ENCODE data around the gene TNFSF4. TPM values are rescaled to one million over a fixed set of nuclear protein-coding genes. Genes with fewer than 3 reads are reported as not detected.
A peak's percentile ranks its signal among the peaks of the same experiment; 100 is the strongest.

The TNFSF4 gene
- total and polyA plus RNA-seq, 2 of the 13 experiments (the other 11 are each of a cell fraction or from before 2014, with no cell fraction given): 2.4 to 7.9 TPM

GRCh38 chr1:173190101-173190936, 16.8 kb downstream of the TNFSF4 start (continued):
- TF ChIP-seq, protein P1, sequence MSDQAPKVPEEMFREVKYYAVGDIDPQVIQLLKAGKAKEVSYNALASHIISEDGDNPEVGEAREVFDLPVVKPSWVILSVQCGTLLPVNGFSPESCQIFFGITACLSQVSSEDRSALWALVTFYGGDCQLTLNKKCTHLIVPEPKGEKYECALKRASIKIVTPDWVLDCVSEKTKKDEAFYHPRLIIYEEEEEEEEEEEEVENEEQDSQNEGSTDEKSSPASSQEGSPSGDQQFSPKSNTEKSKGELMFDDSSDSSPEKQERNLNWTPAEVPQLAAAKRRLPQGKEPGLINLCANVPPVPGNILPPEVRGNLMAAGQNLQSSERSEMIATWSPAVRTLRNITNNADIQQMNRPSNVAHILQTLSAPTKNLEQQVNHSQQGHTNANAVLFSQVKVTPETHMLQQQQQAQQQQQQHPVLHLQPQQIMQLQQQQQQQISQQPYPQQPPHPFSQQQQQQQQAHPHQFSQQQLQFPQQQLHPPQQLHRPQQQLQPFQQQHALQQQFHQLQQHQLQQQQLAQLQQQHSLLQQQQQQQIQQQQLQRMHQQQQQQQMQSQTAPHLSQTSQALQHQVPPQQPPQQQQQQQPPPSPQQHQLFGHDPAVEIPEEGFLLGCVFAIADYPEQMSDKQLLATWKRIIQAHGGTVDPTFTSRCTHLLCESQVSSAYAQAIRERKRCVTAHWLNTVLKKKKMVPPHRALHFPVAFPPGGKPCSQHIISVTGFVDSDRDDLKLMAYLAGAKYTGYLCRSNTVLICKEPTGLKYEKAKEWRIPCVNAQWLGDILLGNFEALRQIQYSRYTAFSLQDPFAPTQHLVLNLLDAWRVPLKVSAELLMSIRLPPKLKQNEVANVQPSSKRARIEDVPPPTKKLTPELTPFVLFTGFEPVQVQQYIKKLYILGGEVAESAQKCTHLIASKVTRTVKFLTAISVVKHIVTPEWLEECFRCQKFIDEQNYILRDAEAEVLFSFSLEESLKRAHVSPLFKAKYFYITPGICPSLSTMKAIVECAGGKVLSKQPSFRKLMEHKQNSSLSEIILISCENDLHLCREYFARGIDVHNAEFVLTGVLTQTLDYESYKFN (CRISPR knock-in tag; conservative IDR thresholded peaks at IDR 0.05): peak; percentile 50
- TF ChIP-seq, protein P2, sequence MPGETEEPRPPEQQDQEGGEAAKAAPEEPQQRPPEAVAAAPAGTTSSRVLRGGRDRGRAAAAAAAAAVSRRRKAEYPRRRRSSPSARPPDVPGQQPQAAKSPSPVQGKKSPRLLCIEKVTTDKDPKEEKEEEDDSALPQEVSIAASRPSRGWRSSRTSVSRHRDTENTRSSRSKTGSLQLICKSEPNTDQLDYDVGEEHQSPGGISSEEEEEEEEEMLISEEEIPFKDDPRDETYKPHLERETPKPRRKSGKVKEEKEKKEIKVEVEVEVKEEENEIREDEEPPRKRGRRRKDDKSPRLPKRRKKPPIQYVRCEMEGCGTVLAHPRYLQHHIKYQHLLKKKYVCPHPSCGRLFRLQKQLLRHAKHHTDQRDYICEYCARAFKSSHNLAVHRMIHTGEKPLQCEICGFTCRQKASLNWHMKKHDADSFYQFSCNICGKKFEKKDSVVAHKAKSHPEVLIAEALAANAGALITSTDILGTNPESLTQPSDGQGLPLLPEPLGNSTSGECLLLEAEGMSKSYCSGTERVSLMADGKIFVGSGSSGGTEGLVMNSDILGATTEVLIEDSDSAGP (CRISPR knock-in tag; IDR thresholded peaks at IDR 0.05; ENCODE audit: borderline replicate concordance): no peak
- TF ChIP-seq ZNF557 (CRISPR knock-in tag; IDR thresholded peaks at IDR 0.05): 0 out of 2 replicates have a peak, but pooled peaks have one; percentile 54
- no peak for TF ChIP-seq SNRNP70 (IDR thresholded peaks at IDR 0.05; ENCODE audit: low read depth, low read length)
- TF ChIP-seq MED8 (CRISPR knock-in tag; IDR thresholded peaks at IDR 0.05; ENCODE audit: insufficient replicate concordance): no peak
- no peak for TF ChIP-seq ZBTB44 (CRISPR knock-in tag; IDR thresholded peaks at IDR 0.05)
- TF ChIP-seq KDM6A (CRISPR knock-in tag; IDR thresholded peaks at IDR 0.05; ENCODE audit: low read depth): 0 out of 2 replicates have a peak, but pooled peaks have one; percentile 30
- no peak for TF ChIP-seq TMF1 (CRISPR knock-in tag; IDR thresholded peaks at IDR 0.05; ENCODE audit: low read depth)
- no peak for TF ChIP-seq ZNF382 (CRISPR knock-in tag; IDR thresholded peaks at IDR 0.05; ENCODE audit: borderline replicate concordance)
- peak; percentile 82 for TF ChIP-seq NFIC (IDR thresholded peaks at IDR 0.05; ENCODE audit: low read length)
- no peak for TF ChIP-seq ZNF619 (CRISPR knock-in tag; IDR thresholded peaks at IDR 0.05)
- TF ChIP-seq RFX1 (IDR thresholded peaks at IDR 0.05): no peak
- TF ChIP-seq, protein P3, sequence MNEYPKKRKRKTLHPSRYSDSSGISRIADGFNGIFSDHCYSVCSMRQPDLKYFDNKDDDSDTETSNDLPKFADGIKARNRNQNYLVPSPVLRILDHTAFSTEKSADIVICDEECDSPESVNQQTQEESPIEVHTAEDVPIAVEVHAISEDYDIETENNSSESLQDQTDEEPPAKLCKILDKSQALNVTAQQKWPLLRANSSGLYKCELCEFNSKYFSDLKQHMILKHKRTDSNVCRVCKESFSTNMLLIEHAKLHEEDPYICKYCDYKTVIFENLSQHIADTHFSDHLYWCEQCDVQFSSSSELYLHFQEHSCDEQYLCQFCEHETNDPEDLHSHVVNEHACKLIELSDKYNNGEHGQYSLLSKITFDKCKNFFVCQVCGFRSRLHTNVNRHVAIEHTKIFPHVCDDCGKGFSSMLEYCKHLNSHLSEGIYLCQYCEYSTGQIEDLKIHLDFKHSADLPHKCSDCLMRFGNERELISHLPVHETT (CRISPR knock-in tag; conservative IDR thresholded peaks at IDR 0.05): no peak
- TF ChIP-seq NFE2L1 (CRISPR knock-in tag; IDR thresholded peaks at IDR 0.05; ENCODE audit: borderline replicate concordance): no peak

All from HepG2 (cell line).